ENCODE data around the gene CDCA7L. TPM values are rescaled to one million over a fixed set of nuclear protein-coding genes. Genes with fewer than 3 reads are reported as not detected.
"Not testable (repeated sequence)": the region's sequence is repeated elsewhere in the genome, so short reads cannot be mapped to it uniquely, and the experiment has no call there.

CDCA7L gene
- total RNA-seq, 2 donors from 2014 or later = 8.2 to 38.9 TPM

GRCh38 chr7:21869785-21870402, 75.8 kb downstream of the CDCA7L start:
- H3K9me3 ChIP-seq = no peaks in the 10 kb centered on the region
- no peaks in the 10 kb centered on the region for H3K36me3 ChIP-seq (replicated peaks in 1 of 2; ENCODE audit: insufficient read depth in 1 of 2, low read depth in 2 of 2)
- H3K4me1 ChIP-seq = no peaks in the 10 kb centered on the region
- TF ChIP-seq POLR2A (IDR thresholded peaks at IDR 0.05) = no peak
- no peak for TF ChIP-seq CTCF (IDR thresholded peaks at IDR 0.05)
- no peak overlapping the region for H3K27ac ChIP-seq
- intact Hi-C loops (cut with DNase I) = no loop called here
- H3K27me3 ChIP-seq = no peaks in the 10 kb centered on the region
- ATAC-seq (no peak), DNase-seq (no peak)
- 32 to 43% methylated on average over 5 of the region's 5 CpGs for WGBS, 2 donors
- H3K4me3 ChIP-seq = no peak overlapping the region

GRCh38 chr7:21868576-21868850, 77.2 kb downstream of the CDCA7L start:
- Histone ChIP-seq H3K27me3 (no peaks in the 10 kb centered on the region), H3K4me1 (no peaks in the 10 kb centered on the region), H3K4me3 (no peak overlapping the region), H3K27ac (no peak overlapping the region), H3K9me3 (no peaks in the 10 kb centered on the region), H3K36me3 (replicated peaks in 1 of 2; ENCODE audit: insufficient read depth in 1 of 2, low read depth in 2 of 2) (no peaks in the 10 kb centered on the region)
- WGBS, 2 donors = 54 to 60% methylated on average over 3 of the region's 3 CpGs
- TF ChIP-seq CTCF (IDR thresholded peaks at IDR 0.05) (no peak), POLR2A (IDR thresholded peaks at IDR 0.05) (no peak)
- DNase-seq (no peak), ATAC-seq (no peak)
- intact Hi-C loops (cut with DNase I) = no loop called here

- DNase-seq = no peak
- no peaks in the 10 kb centered on the region for H3K27me3 ChIP-seq
- intact Hi-C loops (cut with DNase I) = no loop called here
- H3K4me3 ChIP-seq = no peak overlapping the region
- no peak overlapping the region for H3K27ac ChIP-seq
- H3K4me1 ChIP-seq = no peaks in the 10 kb centered on the region
- no peaks in the 10 kb centered on the region for H3K36me3 ChIP-seq (replicated peaks in 1 of 2; ENCODE audit: insufficient read depth in 1 of 2, low read depth in 2 of 2)
- no peaks in the 10 kb centered on the region for H3K9me3 ChIP-seq
- WGBS, 2 donors = 66 to 67% methylated on average over 8 of the region's 8 CpGs
- no peak for ATAC-seq
- no peak for TF ChIP-seq CTCF (IDR thresholded peaks at IDR 0.05)
- TF ChIP-seq POLR2A (IDR thresholded peaks at IDR 0.05) = no peak
Measured at GRCh38 chr7:21867816-21868575, 77.7 kb downstream of the CDCA7L start.

- no peaks in the 10 kb centered on the region for H3K36me3 ChIP-seq (replicated peaks in 1 of 2; ENCODE audit: insufficient read depth in 1 of 2, low read depth in 2 of 2)
- intact Hi-C loops (cut with DNase I) = no loop called here
- DNase-seq = no peak
- H3K4me1 ChIP-seq = no peaks in the 10 kb centered on the region
- no peaks in the 10 kb centered on the region for H3K27me3 ChIP-seq
- no peak overlapping the region for H3K4me3 ChIP-seq
- H3K9me3 ChIP-seq = no peaks in the 10 kb centered on the region
- ATAC-seq = no peak
- TF ChIP-seq CTCF (IDR thresholded peaks at IDR 0.05) (no peak), POLR2A (IDR thresholded peaks at IDR 0.05) (no peak)
- H3K27ac ChIP-seq = no peak overlapping the region
Measured at GRCh38 chr7:21867226-21867625, 78.5 kb downstream of the CDCA7L start.

GRCh38 chr7:21866731-21867130, 79.0 kb downstream of the CDCA7L start:
- no peak overlapping the region for H3K4me3 ChIP-seq
- H3K9me3 ChIP-seq = no peaks in the 10 kb centered on the region
- no peaks in the 10 kb centered on the region for H3K36me3 ChIP-seq (replicated peaks in 1 of 2; ENCODE audit: insufficient read depth in 1 of 2, low read depth in 2 of 2)
- intact Hi-C loops (cut with DNase I) = no loop called here
- H3K4me1 ChIP-seq = no peaks in the 10 kb centered on the region
- no peaks in the 10 kb centered on the region for H3K27me3 ChIP-seq
- TF ChIP-seq POLR2A (IDR thresholded peaks at IDR 0.05) (no peak), CTCF (IDR thresholded peaks at IDR 0.05) (no peak)
- no peak overlapping the region for H3K27ac ChIP-seq
- WGBS, 2 donors = 24 to 36% methylated on average over 1 of the region's 1 CpG
- no peak for DNase-seq
- ATAC-seq = no peak

GRCh38 chr7:21865631-21866204, 80.0 kb downstream of the CDCA7L start:
- ATAC-seq = not testable (repeated sequence)

More at GRCh38 chr7:21865631-21866204, 80.0 kb downstream of the CDCA7L start:
- H3K36me3 ChIP-seq (replicated peaks in 1 of 2; ENCODE audit: insufficient read depth in 1 of 2, low read depth in 2 of 2); H3K27me3 ChIP-seq; H3K4me3 ChIP-seq; intact Hi-C loops (cut with DNase I); H3K27ac ChIP-seq; H3K4me1 ChIP-seq; H3K9me3 ChIP-seq; DNase-seq: not testable (repeated sequence)
- 58 to 63% methylated on average over 7 of the region's 7 CpGs for WGBS, 2 donors

Data from body of pancreas (tissue), 4 donors.